HL-60/S4 (cell line): ENCODE results near the gene CKB.

Source experiments
- in situ Hi-C: fragments of 300-500 bp; cut with MboI; formaldehyde crosslinking; loops from 2 replicates; pipeline ENCODE4 v1.14.3; 2022; ENCODE audit warnings: low sequenced_read_pairs

The CKB gene

DNA sequence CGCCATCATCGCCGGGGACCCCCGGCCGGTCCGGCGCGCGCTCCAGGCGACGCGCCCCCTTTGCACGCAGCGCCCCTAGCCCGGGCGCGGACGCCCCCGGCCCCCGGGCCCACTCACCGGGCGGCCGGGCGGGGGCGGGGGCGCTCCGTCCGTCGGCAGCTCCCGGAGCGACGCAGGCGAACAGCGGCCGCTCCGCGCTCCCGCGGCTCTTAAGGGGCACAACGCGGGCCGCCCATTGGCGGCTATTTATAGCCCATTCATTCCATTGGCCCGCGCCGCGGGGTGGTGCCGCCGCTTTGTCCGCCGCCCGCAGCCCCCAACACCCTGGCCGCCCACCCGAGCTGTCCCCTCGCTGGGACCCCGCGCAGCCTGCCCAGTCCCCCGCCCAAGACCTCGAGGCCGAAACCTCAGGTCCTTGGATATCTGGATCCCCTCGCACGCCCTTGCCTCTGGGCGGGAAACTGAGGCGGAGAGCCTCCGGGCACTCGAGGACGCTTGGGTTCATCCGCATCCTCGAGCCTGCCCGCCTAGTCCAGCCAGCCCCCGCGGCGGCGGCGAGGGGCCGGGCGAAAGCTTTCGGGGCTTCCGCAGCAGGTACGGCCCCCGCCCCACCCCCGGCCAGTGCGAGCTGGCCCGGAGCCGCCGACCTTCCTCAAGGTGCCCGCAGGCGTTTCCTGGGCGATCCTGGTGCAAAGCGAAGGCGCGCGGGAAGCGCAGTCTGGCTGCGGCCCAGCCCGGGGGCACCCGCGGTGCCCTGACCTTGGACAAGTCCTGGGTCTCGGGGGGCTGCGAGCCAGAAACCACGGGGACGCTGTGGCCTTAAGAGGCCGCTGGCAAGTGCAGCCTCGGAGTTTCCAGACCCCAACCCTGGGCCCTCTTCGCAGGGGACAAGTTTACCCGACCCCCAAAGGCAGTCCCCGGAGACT lies at the start of gene CKB:
TSS of gene CKB (minus strand) at position 182 of the 926 bp plus-strand sequence. CDS start 337 bp downstream, outside the sequence.
- in situ Hi-C loops, result no loop called here

DNA sequence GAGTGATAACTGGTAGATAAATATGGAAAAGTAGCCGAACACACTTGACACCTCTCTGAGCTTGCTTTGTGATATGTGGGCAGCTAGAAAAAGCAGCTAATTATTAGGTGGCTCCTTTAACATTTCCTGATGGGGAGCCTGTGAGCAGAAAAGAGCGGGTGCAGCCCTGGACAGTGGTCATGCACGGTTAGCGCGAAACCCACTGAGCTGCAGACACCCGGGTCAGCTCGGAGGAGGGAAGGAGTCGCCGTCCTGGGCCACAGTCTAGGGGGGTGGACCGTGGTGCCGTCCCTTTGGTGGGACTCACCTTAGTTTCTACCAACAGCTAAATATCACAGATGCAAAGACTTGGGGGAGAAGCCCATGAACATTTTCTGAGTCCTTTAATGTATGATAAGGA lies 46.8 kb upstream of the CKB start:
- in situ Hi-C loops, result no loop called here

DNA sequence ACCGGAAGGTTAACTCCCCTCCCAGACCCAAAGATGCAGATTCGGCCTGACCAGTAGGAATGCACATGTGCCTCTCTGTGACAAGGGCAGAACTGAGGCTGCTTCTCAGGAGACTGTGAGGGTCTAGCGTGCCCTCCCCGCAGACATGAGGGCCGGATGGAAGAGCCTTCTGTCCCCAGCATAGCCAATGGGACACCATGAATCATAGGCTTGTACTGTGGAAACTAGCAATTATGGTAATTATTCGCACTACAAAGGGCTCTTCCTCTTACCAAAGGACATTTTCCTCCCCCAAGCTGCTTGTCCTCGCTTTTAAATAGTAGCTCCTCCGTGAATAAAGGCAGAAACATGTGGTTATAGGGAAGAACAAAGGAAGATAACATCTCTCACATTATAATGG lies 46.3 kb upstream of the CKB start:
- in situ Hi-C loops, result no loop called here

- in situ Hi-C loops, result no loop called here
These were observed 41.3 kb upstream of the CKB start for GRCh38 chr14:103563844-103564505.

- in situ Hi-C loops, result no loop called here
These were observed 40.6 kb upstream of the CKB start for GRCh38 chr14:103563226-103563620.

DNA sequence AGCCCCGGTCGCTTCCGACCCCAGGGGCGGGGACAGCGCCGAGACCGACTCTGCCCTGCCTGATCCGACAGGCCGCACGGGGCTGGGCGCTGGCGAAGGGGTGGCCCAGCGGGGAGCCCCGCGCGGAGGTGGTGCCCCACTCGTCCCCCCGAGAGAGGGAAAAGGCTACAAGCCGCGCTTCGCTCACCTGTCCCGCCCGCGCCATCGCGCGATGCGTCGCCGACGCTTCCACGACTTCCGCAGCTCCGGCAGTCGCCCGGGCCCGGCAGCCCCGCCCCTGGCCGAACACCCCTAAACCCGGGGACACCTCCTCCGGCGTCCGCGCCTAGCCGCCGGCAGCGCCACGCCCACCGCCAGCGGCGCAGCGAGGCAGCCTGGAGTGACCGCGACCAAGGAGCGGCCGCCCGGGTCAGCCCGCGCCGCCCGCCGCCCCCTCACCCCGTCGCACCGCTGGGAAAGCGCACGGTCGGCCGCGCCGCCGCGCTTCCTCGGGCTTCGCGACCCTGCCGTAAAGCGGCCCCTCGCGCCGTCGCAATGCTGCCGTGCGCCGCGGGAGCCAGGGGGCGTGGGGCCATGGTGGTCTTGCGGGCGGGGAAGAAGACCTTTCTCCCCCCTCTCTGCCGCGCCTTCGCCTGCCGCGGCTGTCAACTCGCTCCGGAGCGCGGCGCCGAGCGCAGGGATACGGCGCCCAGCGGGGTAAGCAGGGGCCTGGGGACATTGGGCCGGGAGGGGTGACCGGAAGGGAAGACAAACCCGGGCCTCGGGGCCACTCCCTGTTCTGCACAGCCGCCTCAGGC lies 40.0 kb upstream of the CKB start, which contains the start of the genes BAG5 and COA8:
TSS of gene BAG5 (minus strand) at position 229 of the 797 bp plus-strand sequence. CDS start 1,493 bp downstream, outside the sequence.
TSS of gene COA8 (plus strand) at position 532 of the 797 bp plus-strand sequence. CDS start at position 574, 42 bp downstream.
- in situ Hi-C loops, result no loop called here

DNA sequence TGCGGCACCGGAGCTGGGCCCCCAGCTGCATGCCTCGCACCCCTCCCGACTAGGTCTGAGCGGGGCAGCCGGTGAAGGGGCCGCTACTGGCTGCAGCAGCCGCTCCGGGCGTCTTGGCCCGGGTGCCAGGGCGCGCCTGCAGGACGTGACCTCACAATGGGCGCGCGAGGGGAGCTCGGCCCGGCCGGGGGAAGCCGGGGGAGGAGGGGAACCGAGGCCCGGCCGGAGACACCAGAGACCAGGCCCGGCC lies 39.5 kb upstream of the CKB start:
- in situ Hi-C loops, result no loop called here

- in situ Hi-C loops, result no loop called here
These were observed 39.0 kb upstream of the CKB start for GRCh38 chr14:103561381-103562178.

DNA sequence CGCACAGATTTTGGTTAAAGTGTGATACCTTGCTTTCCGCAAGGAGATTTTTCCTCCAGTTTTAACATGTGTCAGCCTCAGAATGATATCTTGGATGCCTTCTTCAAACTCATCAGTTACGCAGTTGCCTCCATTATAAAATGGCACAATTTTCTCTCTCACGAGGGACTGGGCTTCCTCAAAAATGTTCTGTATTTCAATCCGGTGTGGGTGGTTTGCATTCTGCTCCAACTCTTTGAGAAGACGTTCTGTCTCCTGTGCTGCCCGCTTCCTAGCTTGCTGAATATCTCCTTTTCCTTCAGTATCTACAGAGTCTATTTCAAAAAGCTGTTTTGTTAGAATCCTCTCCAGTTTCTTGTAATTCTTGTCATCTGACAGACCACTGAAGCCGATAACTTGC lies 38.1 kb upstream of the CKB start:
- in situ Hi-C loops, result no loop called here

GRCh38 chr14:103559766-103560165 lies 37.1 kb upstream of the CKB start:
- in situ Hi-C loops, result no loop called here

- in situ Hi-C loops, result no loop called here
These were observed 35.6 kb upstream of the CKB start for GRCh38 chr14:103558071-103558882.

GRCh38 chr14:103556946-103557758 lies 34.5 kb upstream of the CKB start:
- in situ Hi-C loops, result no loop called here

DNA sequence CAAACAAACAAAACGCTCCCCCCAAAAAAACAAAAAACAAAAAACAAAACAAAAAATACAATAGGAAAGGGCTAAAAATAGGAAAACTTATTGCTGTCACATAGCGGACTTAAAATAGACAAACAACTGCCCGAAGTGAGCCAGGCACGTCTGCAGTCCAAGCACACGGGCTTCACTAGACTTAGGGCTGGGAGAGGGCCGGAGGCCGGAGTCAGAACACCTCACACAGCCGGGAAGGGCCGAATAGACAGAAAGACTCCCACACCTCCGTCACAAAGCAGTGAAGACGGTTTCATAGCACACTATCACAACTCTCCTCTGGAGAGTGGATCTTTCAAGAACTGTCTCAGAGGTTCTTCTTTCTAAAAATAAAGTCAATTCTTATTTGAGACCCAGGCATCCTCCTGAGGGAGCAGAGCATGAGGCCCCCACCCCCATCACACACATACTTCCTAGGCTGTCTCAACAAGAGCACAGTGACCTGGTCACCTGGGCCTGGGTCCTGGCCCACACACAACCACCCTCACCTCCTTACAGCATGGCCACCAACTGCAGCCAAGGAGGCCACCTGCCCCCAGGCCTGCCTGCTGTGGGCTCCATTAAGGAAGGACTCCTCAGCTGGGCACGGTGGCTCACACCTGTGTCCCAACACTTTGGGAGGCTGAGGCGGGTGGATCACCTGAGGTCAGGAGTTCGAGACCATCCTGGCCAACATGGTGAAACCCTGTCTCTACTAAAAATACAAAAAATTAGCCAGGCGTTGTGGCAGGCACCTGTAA lies 33.1 kb upstream of the CKB start:
- in situ Hi-C loops, result no loop called here

GRCh38 chr14:103552846-103553210 lies 30.2 kb upstream of the CKB start:
- in situ Hi-C loops, result no loop called here

GRCh38 chr14:103552011-103552845 lies 29.6 kb upstream of the CKB start:
- in situ Hi-C loops, result no loop called here

GRCh38 chr14:103551338-103551762 lies 28.7 kb upstream of the CKB start:
- in situ Hi-C loops, result no loop called here
